SK-N-SH (cell line): ENCODE measurements around the gene ATP11B. TPM values are rescaled to one million over a fixed set of nuclear protein-coding genes. Genes with fewer than 3 reads are reported as not detected.
A peak's percentile ranks its signal among the peaks of the same experiment; 100 is the strongest.

Source experiments
- CTCF ChIA-PET: fragments of 300-600, 350-600 bp; formaldehyde crosslinking; extraction: SDS; loops from one replicate; lab custom pipeline; 2021; lab: Yijun Ruan, JAX
- POLR2A ChIA-PET: fragments of 350-600 bp; sonication (Branson Sonifier 250); formaldehyde crosslinking; extraction: SDS; loops from one replicate; lab custom pipeline; 2020; ENCODE audit warnings: antibody characterized with exemption, inconsistent platforms; lab: Yijun Ruan, JAX
- DNase-seq: peaks from one replicate; pipeline ENCODE4 v3.0.0; 2012
- H2AFZ ChIP-seq: fragments of 200-600 bp; sonication (generic); 2 replicates; pipeline ENCODE4 v1.8.1; 2016; ENCODE audit warnings: antibody characterized with exemption, mild to moderate bottlenecking, low read depth
- H3F3A ChIP-seq: fragments of 200-600 bp; sonication (generic); replicated peaks from 2 replicates; pipeline ENCODE3; 2016; ENCODE audit warnings: antibody characterized with exemption, mild to moderate bottlenecking; ENCODE audit not compliant: insufficient read depth
- H3K27ac ChIP-seq, 2 experiments: fragments of 200-500 bp in 1 of 2; fragments of 200-600 bp in 1 of 2; sonication (Bioruptor generic) in 1 of 2; sonication (generic), shearing (Covaris generic) in 1 of 2; 2 replicates each; pipeline versions ENCODE4 v1.5.1 to v1.6.1; 2014 to 2016; ENCODE audit warnings: low read depth in 2 of 2, inconsistent platforms in 1 of 2, low read length in 1 of 2, mild to moderate bottlenecking in 1 of 2, mixed read lengths in 1 of 2
- H3K27me3 ChIP-seq: fragments of 200-600 bp; sonication (generic), shearing (Covaris generic); 2 replicates; pipeline ENCODE4 v1.6.1; 2016; ENCODE audit warnings: mixed run types; ENCODE audit not compliant: insufficient read depth
- H3K36me3 ChIP-seq, 2 experiments: fragments of 200-500 bp in 1 of 2; fragments of 200-600 bp in 1 of 2; sonication (Bioruptor generic) in 1 of 2; sonication (generic) in 1 of 2; replicated peaks in 1 of 2; 2 replicates each; pipeline versions ENCODE3 to v1.5.1; 2014 to 2016; ENCODE audit warnings: low read length in 1 of 2, mild to moderate bottlenecking in 1 of 2; ENCODE audit not compliant: insufficient read depth in 2 of 2, control insufficient read depth in 1 of 2
- H3K4me1 ChIP-seq, 2 experiments: fragments of 200-500 bp in 1 of 2; fragments of 200-600 bp in 1 of 2; sonication (Bioruptor generic) in 1 of 2; sonication (generic), shearing (Covaris generic) in 1 of 2; 2 replicates each; pipeline versions ENCODE4 v1.5.1 to v1.6.1; 2014 to 2016; ENCODE audit warnings: low read depth in 1 of 2, low read length in 1 of 2, mixed run types in 1 of 2; ENCODE audit not compliant: insufficient read depth in 2 of 2, control insufficient read depth in 1 of 2
- H3K4me2 ChIP-seq: fragments of 200-600 bp; sonication (generic), shearing (Covaris generic); 2 replicates; pipeline ENCODE4 v1.6.1; 2017; ENCODE audit warnings: mixed run types
- H3K4me3 ChIP-seq, 2 experiments: fragments of 200-500 bp in 1 of 2; fragments of 200-600 bp in 1 of 2; sonication (Bioruptor generic) in 1 of 2; sonication (generic), shearing (Covaris generic) in 1 of 2; 2 replicates each; pipeline versions ENCODE4 v1.5.1 to v1.8.1; 2014 to 2016; ENCODE audit warnings: low read depth in 2 of 2, inconsistent platforms in 1 of 2, low read length in 1 of 2, mild to moderate bottlenecking in 1 of 2, mixed read lengths in 1 of 2, moderate library complexity in 1 of 2
- H3K79me2 ChIP-seq: fragments of 200-600 bp; sonication (generic); 2 replicates; pipeline ENCODE4 v1.8.1; 2017; ENCODE audit warnings: mild to moderate bottlenecking; ENCODE audit not compliant: insufficient read depth
- H3K9ac ChIP-seq: fragments of 200-600 bp; sonication (generic); 2 replicates; pipeline ENCODE4 v1.6.1; 2017; ENCODE audit warnings: mixed run types
- H3K9me2 ChIP-seq: fragments of 200-600 bp; sonication (generic); 2 replicates; pipeline ENCODE4 v1.6.1; 2017; ENCODE audit warnings: mixed run types
- H3K9me3 ChIP-seq: fragments of 200-600 bp; sonication (generic); 2 replicates; pipeline ENCODE4 v1.6.1; 2017; ENCODE audit warnings: mixed run types, mild to moderate bottlenecking, moderate library complexity
- H4K20me1 ChIP-seq: fragments of 200-600 bp; sonication (generic); 2 replicates; pipeline ENCODE4 v1.6.1; 2017; ENCODE audit warnings: mild to moderate bottlenecking, mixed run types; ENCODE audit not compliant: insufficient read depth
- EP300 ChIP-seq, 2 experiments: IDR thresholded peaks; 2 replicates each; pipeline versions ENCODE4 v1.4.0 to v1.6.1; 2012; ENCODE audit warnings: borderline replicate concordance in 1 of 2, low read depth in 1 of 2, low read length in 1 of 2
- JUND ChIP-seq: IDR thresholded peaks from 2 replicates; pipeline ENCODE4 v1.4.0; 2012
- MEF2A ChIP-seq: IDR thresholded peaks from 2 replicates; pipeline ENCODE4 v1.4.0; 2012; ENCODE audit warnings: low read depth, borderline replicate concordance
- NFIC ChIP-seq: IDR thresholded peaks from 2 replicates; pipeline ENCODE4 v1.4.0; 2012; ENCODE audit warnings: borderline replicate concordance
- NRF1 ChIP-seq: IDR thresholded peaks from 2 replicates; pipeline ENCODE4 v1.6.1; 2012; ENCODE audit warnings: low read depth, mild to moderate bottlenecking, low read length
- REST ChIP-seq: IDR thresholded peaks from 2 replicates; pipeline ENCODE4 v1.6.1; 2012; ENCODE audit warnings: mild to moderate bottlenecking, low read depth, low read length, moderate library complexity
- SMC3 ChIP-seq: IDR thresholded peaks from 2 replicates; pipeline ENCODE4 v1.6.1; 2012; ENCODE audit warnings: low read depth, low read length, improper control_type of control experiment
- TCF12 ChIP-seq: IDR thresholded peaks from 2 replicates; pipeline ENCODE4 v1.4.0; 2012
- TEAD4 ChIP-seq: IDR thresholded peaks from 2 replicates; pipeline ENCODE4 v1.4.0; 2012; ENCODE audit warnings: mild to moderate bottlenecking, borderline replicate concordance; ENCODE audit not compliant: insufficient read depth
- USF2 ChIP-seq: fragments of 150-350 bp; IDR thresholded peaks from 2 replicates; pipeline ENCODE4 v1.6.1; 2017; ENCODE audit warnings: antibody characterized with exemption, low read length, low read depth, borderline replicate concordance
- YY1 ChIP-seq: IDR thresholded peaks from 2 replicates; pipeline ENCODE4 v1.4.0; 2012; ENCODE audit warnings: low read depth, mild to moderate bottlenecking
- WGBS: methylation state at CpG from one replicate; pipeline ENCODE4 v1.1.6; 2017; ENCODE audit warnings: low lambda C conversion rate; 5-methylcytosine and 5-hydroxymethylcytosine counted together
- polyA plus RNA-seq, 3 experiments: library from polyadenylated mRNA; depleted of rRNA; stranded (reverse); fragments of >200 nt; gene quantifications; 2 replicates each; pipeline ENCODE4 v1.2.3, GENCODE V29; 2012
- TF ChIP-seq, protein P1 (sequence below): IDR thresholded peaks from 2 replicates; pipeline ENCODE4 v1.4.0; 2012; ENCODE audit warnings: low read depth, borderline replicate concordance
- TF ChIP-seq, protein P2 (sequence below): IDR thresholded peaks from 2 replicates; pipeline ENCODE4; 2012
- TF ChIP-seq, protein P3 (sequence below): fragments of 200-600 bp; sonication (generic); IDR thresholded peaks from 2 replicates; pipeline ENCODE4 v1.6.1; 2017; ENCODE audit warnings: antibody characterized with exemption, mild to moderate bottlenecking, moderate library complexity

The ATP11B gene
- polyA plus RNA-seq, 1 of the 3 experiments (the other 2 are of a cell fraction), result 8.7 TPM

DNA sequence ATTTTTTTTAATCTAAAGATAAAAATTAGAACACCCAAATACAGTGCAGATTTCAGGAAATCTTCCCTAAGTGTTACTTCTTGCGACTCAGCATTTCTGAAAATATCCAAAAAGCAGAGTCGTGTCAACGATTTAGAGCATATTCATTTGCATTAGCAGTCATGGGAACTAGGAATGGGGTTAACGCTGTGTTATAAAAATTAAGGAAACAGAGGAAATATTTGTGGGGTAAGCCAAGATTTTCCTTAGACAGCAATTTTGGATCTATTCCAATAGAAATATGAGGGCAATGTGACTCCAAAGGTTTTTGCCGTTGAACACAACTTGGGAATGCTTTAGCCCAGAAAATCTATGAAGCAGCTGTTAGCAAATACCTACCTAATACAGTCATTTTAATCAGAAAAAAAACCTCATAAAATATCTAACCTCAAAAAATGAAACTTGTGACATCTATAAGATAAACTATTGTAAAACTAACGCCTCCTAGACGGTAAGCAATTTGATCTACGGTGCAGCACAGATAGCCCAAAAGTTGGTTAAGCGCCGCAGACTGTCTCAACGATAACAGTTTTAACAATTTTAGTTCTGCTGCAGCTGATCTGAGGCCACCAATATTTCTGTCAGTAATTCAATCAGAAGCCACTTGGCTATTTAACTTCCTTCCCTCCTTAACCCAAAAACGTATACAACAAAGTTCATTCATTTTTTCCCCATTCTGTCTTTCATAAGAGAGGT, 5.8 kb upstream of the ATP11B start:
- Histone ChIP-seq H3K4me1 (peaks cover 0 to 11% of the 10 kb centered on the region in 2 experiments; a peak in 2 of 4 replicates), H3K4me2 (0 out of 2 replicates have a peak overlapping the region, but pooled peaks have one; percentile 2), H3K9me2 (no peaks in the 10 kb centered on the region), H3K36me3 (no peaks in the 10 kb centered on the region), H3K9me3 (no peaks in the 10 kb centered on the region), H2AFZ (0 out of 2 replicates have a peak overlapping the region, but pooled peaks have one; percentile 33)
- POLR2A ChIA-PET, result no interaction called here
- peak; percentile 61 for TF ChIP-seq NFIC
- TF ChIP-seq MEF2A, result peak; percentile 4; the same call in 1 of the 2 replicates
- TF ChIP-seq, protein P1, sequence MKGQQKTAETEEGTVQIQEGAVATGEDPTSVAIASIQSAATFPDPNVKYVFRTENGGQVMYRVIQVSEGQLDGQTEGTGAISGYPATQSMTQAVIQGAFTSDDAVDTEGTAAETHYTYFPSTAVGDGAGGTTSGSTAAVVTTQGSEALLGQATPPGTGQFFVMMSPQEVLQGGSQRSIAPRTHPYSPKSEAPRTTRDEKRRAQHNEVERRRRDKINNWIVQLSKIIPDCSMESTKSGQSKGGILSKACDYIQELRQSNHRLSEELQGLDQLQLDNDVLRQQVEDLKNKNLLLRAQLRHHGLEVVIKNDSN, result no peak
- peak; percentile 43 for TF ChIP-seq TCF12
- no peak for TF ChIP-seq REST
- no peak for TF ChIP-seq SMC3
- no peak for TF ChIP-seq YY1
- TF ChIP-seq EP300 (IDR thresholded peaks at IDR 0.05; ENCODE audit: borderline replicate concordance in 1 of 2, low read depth in 1 of 2, low read length in 1 of 2), result no peak
- no peak for TF ChIP-seq NRF1
- TF ChIP-seq USF2, result no peak
- TF ChIP-seq, protein P2, sequence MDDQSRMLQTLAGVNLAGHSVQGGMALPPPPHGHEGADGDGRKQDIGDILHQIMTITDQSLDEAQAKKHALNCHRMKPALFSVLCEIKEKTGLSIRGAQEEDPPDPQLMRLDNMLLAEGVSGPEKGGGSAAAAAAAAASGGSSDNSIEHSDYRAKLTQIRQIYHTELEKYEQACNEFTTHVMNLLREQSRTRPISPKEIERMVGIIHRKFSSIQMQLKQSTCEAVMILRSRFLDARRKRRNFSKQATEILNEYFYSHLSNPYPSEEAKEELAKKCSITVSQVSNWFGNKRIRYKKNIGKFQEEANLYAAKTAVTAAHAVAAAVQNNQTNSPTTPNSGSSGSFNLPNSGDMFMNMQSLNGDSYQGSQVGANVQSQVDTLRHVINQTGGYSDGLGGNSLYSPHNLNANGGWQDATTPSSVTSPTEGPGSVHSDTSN, result no peak
- TF ChIP-seq, protein P3, sequence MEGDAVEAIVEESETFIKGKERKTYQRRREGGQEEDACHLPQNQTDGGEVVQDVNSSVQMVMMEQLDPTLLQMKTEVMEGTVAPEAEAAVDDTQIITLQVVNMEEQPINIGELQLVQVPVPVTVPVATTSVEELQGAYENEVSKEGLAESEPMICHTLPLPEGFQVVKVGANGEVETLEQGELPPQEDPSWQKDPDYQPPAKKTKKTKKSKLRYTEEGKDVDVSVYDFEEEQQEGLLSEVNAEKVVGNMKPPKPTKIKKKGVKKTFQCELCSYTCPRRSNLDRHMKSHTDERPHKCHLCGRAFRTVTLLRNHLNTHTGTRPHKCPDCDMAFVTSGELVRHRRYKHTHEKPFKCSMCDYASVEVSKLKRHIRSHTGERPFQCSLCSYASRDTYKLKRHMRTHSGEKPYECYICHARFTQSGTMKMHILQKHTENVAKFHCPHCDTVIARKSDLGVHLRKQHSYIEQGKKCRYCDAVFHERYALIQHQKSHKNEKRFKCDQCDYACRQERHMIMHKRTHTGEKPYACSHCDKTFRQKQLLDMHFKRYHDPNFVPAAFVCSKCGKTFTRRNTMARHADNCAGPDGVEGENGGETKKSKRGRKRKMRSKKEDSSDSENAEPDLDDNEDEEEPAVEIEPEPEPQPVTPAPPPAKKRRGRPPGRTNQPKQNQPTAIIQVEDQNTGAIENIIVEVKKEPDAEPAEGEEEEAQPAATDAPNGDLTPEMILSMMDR, result no peak
- no peak for TF ChIP-seq JUND
- peak; percentile 27; the same call in 1 of the 2 replicates for TF ChIP-seq TEAD4
- TF ChIP-seq, all 33 proteins: peak for 4
- no peaks in the 10 kb centered on the region for H3K27me3 ChIP-seq
- CTCF ChIA-PET, result no interaction called here
- no peak overlapping the region for H3K4me3 ChIP-seq
- DNase-seq, result no peak
- WGBS, result 70% methylated on average over 12 of the region's 12 CpGs
- peak overlapping the region in 1 of 2 experiments; percentile 18; a peak in 1 of 4 replicates for H3K27ac ChIP-seq
- H4K20me1 ChIP-seq, result no peaks in the 10 kb centered on the region
- peaks cover 15% of the 10 kb centered on the region for H3F3A ChIP-seq
- no peaks in the 10 kb centered on the region for H3K79me2 ChIP-seq
- H3K9ac ChIP-seq, result no peak overlapping the region
